ENCODE measurements around the gene PHLDA3. TPM values are rescaled to one million over a fixed set of nuclear protein-coding genes. Genes with fewer than 3 reads are reported as not detected.

Gene PHLDA3
- total and polyA plus RNA-seq, 2 of the 13 experiments (the other 11 are each of a cell fraction or from before 2014, with no cell fraction given), result 16.7 to 33.6 TPM

DNA sequence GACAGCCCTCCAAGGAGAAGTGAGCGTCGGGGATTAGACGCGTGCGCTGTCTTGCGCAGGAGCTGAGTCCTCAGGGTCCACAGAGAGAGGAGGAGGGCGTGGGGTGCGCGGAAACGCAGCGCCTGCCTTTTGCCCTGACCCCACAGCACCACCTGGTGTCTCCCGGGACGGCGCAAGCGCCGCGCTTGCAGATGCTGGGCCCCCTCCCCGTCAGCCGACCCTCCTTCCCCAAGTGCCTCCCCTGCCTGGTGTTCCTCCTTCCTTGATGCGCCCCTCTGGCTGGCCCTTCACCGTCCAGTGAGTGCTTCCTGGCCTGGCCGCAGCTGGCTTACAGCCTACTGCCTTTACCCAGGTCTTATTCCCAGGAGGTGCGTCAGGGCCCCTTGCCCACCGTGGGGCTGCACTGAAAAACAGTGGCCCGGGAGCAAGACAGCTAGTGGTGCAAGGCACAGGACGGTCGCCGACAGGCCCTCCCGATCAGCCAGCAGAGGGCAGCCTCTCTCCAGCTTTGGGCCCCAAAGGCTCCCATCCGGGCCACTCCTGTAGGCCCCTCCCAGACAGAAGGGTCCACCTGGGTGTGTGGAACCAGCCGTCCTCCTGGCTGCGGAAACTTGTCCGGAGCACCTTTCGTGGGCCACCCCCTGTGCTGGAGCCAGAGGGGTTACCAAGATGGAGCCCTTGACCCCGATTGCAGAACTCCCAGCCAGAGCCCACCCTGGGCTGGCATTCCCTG, 12.9 kb upstream of the PHLDA3 start (continued):
- TF ChIP-seq, protein P1, sequence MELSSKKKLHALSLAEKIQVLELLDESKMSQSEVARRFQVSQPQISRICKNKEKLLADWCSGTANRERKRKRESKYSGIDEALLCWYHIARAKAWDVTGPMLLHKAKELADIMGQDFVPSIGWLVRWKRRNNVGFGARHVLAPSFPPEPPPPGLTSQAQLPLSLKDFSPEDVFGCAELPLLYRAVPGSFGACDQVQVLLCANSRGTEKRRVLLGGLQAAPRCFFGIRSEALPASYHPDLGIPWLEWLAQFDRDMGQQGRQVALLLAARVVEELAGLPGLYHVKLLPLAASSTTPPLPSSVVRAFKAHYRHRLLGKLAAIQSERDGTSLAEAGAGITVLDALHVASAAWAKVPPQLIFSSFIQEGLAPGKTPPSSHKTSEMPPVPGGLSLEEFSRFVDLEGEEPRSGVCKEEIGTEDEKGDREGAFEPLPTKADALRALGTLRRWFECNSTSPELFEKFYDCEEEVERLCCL (CRISPR knock-in tag; IDR thresholded peaks at IDR 0.05; ENCODE audit: borderline replicate concordance), result no peak
- TF ChIP-seq ZNF331 (CRISPR knock-in tag; IDR thresholded peaks at IDR 0.05) (no peak), NBN (conservative IDR thresholded peaks at IDR 0.05) (no peak), PRPF4 (IDR thresholded peaks at IDR 0.05; ENCODE audit: low read depth, low read length, poor library complexity, severe bottlenecking) (no peak), DMAP1 (CRISPR knock-in tag; IDR thresholded peaks at IDR 0.05) (no peak), CREB1 (IDR thresholded peaks at IDR 0.05) (no peak), CREB1 (CRISPR knock-in tag; IDR thresholded peaks at IDR 0.05) (no peak), ZNF775 (CRISPR knock-in tag; IDR thresholded peaks at IDR 0.05; ENCODE audit: borderline replicate concordance) (no peak), ZNF883 (CRISPR knock-in tag; IDR thresholded peaks at IDR 0.05; ENCODE audit: not compliant biosample characterization) (peak; percentile 32), XRCC5 (optimal IDR thresholded peaks at IDR 0.05; ENCODE audit: low read length) (peak; percentile 74), SAFB2 (CRISPR knock-in tag; IDR thresholded peaks at IDR 0.05; ENCODE audit: borderline replicate concordance, low read depth) (no peak), CENPT (CRISPR knock-in tag; IDR thresholded peaks at IDR 0.05; ENCODE audit: low read depth) (0 out of 2 replicates have a peak, but pooled peaks have one; percentile 42), ELF3 (CRISPR knock-in tag; IDR thresholded peaks at IDR 0.05) (no peak), U2AF1 (optimal IDR thresholded peaks at IDR 0.05; ENCODE audit: low read depth, low read length) (no peak), FOXA3 (CRISPR knock-in tag; IDR thresholded peaks at IDR 0.05) (no peak), AFF4 (CRISPR knock-in tag; IDR thresholded peaks at IDR 0.05) (no peak), ZBTB34 (CRISPR knock-in tag; IDR thresholded peaks at IDR 0.05) (no peak), ZFP82 (CRISPR knock-in tag; IDR thresholded peaks at IDR 0.05; ENCODE audit: borderline replicate concordance) (no peak), FOXK2 (IDR thresholded peaks at IDR 0.05) (no peak), ZNF121 (CRISPR knock-in tag; IDR thresholded peaks at IDR 0.05) (peak; percentile 48; the same call in 1 of the 2 replicates), CBX5 (CRISPR knock-in tag; IDR thresholded peaks at IDR 0.05; ENCODE audit: borderline replicate concordance) (no peak), BATF2 (CRISPR knock-in tag; IDR thresholded peaks at IDR 0.05) (no peak), ZNF549 (CRISPR knock-in tag; IDR thresholded peaks at IDR 0.05) (no peak), CHD2 (IDR thresholded peaks at IDR 0.05; ENCODE audit: low read depth, low read length) (no peak), TBX3 (IDR thresholded peaks at IDR 0.05; ENCODE audit: borderline replicate concordance) (no peak), POLR2A (IDR thresholded peaks at IDR 0.05; ENCODE audit: insufficient read depth in 1 of 2, low read depth in 2 of 2, low read length in 2 of 2) (no peak)
